Ascending aorta (tissue), 2 donors: ENCODE measurements around the gene SUPT4H1. TPM values are rescaled to one million over a fixed set of nuclear protein-coding genes. Genes with fewer than 3 reads are reported as not detected.

Source experiments
- DNase-seq, 2 donors: peaks; one replicate each; pipeline ENCODE4 v3.0.0-alpha.2; 2019; ENCODE audit warnings: low spot score in 2 of 2
- H3K27ac ChIP-seq, 2 donors: fragments of 200-600 bp; sonication (generic); one replicate each; pipeline ENCODE4 v1.5.1; 2016 to 2017; ENCODE audit warnings: mild to moderate bottlenecking in 1 of 2
- H3K27me3 ChIP-seq: fragments of 200-600 bp; sonication (generic); one replicate; pipeline ENCODE4 v1.5.1; 2017
- H3K36me3 ChIP-seq, 2 donors: fragments of 200-600 bp; sonication (generic); one replicate each; pipeline ENCODE4 v1.5.1; 2016
- H3K4me1 ChIP-seq, 2 donors: fragments of 200-600 bp; sonication (generic); one replicate each; pipeline ENCODE4 v1.5.1; 2016 to 2017; ENCODE audit warnings: mild to moderate bottlenecking in 1 of 2
- H3K4me3 ChIP-seq, 2 donors: fragments of 200-600 bp; sonication (generic); one replicate each; pipeline ENCODE4 v1.5.1; 2016 to 2017; ENCODE audit warnings: mild to moderate bottlenecking in 1 of 2
- H3K9me3 ChIP-seq, 2 donors: fragments of 200-600 bp; sonication (generic); one replicate each; pipeline ENCODE4 v1.5.1; 2016
- intact Hi-C: fragments of 100-400 bp; cut with DNase I; formaldehyde crosslinking; loops from one replicate; pipeline ENCODE4 v1.15.1; 2023
- total RNA-seq: library from RNA; depleted of rRNA; stranded (reverse); fragments of >200 nt; gene quantifications from one replicate; pipeline ENCODE4 v1.1.0, GENCODE V29; 2016
- TF ChIP-seq, protein P1 (sequence below), 3 experiments: fragments of 200-600 bp in 2 of 3; fragments of 450-650 bp in 1 of 3; sonication (generic) in 2 of 3; IDR thresholded peaks; one replicate each; pipeline ENCODE4 v1.5.1; 2016 to 2019; ENCODE audit warnings: antibody characterized with exemption in 3 of 3, mild to moderate bottlenecking in 1 of 3, moderate library complexity in 1 of 3

Gene SUPT4H1
- total RNA-seq, 1 donor from 2014 or later: 18.0 TPM

DNA sequence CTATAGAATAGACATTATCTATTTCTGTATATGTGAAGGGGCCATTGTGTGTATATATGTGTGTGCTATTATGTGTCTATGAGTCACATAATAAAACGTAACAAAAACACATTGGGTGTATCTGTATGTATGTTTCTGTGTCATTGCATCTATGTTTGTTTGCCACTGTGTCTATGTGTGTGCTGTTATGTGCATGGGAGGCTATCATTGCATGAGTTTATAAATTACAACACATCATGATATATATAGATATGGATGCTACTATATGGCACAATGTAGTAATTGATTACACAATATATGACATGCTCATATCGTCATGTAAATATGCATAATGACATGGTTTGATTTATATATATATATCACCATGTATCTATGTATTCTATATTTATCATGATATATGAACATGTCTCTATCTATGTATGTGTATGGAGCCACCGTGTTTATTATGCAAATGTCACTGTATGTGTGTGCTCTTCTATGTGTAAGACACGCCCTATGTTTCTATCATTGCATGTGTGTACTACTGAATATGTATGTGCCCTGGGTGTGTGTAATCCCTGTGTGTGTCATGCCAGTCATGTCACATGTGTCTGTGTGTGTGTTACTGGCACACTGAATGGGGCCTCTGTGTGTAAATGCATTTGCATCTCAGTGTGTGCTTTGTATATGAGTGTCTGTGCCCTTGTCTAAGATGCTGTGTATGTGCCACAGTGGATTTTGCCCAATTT lies 22.0 kb downstream of the SUPT4H1 start:
- intact Hi-C loops: no loop called here
- Histone ChIP-seq H3K36me3 (no peaks in the 10 kb centered on the region), H3K27ac (no peak overlapping the region), H3K9me3 (no peaks in the 10 kb centered on the region), H3K27me3 (no peaks in the 10 kb centered on the region), H3K4me1 (no peaks in the 10 kb centered on the region), H3K4me3 (peak overlapping the region in 1 of 2 donors; percentile 62)
- TF ChIP-seq, protein P1, sequence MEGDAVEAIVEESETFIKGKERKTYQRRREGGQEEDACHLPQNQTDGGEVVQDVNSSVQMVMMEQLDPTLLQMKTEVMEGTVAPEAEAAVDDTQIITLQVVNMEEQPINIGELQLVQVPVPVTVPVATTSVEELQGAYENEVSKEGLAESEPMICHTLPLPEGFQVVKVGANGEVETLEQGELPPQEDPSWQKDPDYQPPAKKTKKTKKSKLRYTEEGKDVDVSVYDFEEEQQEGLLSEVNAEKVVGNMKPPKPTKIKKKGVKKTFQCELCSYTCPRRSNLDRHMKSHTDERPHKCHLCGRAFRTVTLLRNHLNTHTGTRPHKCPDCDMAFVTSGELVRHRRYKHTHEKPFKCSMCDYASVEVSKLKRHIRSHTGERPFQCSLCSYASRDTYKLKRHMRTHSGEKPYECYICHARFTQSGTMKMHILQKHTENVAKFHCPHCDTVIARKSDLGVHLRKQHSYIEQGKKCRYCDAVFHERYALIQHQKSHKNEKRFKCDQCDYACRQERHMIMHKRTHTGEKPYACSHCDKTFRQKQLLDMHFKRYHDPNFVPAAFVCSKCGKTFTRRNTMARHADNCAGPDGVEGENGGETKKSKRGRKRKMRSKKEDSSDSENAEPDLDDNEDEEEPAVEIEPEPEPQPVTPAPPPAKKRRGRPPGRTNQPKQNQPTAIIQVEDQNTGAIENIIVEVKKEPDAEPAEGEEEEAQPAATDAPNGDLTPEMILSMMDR (IDR thresholded peaks at IDR 0.05): no peak
- no peak for DNase-seq

DNA sequence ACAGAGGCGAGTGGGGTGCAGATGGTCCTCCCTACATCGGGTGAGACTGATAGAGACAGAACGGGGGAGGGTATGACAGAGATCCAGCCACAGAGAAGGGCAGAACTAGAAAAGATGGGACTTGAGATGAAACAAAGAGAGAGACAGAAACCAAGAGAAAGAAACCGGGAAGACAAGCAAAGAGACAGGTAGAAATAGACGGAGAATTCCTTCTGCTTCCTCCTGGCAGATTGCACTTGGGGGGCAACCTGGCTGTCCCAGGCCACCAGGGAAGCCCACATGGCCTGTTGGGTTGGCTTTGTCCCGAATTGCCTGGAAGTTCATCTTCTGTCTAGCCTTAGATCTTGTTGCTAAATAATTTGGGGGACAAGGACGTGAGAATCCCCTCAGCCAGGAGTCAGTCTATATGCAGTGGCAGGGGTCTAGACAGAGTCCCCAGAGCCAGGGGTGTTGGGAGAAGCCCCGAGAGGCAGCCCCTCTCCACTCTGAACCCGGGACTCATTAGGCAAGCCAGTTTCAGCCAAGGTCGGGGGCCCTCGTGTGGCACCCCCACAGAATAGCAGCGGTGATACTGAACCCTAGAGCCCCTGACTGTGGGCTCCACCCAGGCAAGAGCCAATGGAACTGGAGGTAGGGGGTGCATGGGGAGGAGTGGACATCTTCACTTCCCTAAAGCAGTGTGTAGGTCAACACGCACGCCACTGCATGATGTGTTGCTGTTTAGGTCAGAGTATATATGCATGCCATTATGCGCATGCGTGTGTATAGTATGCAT lies 22.8 kb downstream of the SUPT4H1 start:
- Histone ChIP-seq H3K4me1 (peaks cover 0 to 2% of the 10 kb centered on the region in 2 donors), H3K27ac (no peak overlapping the region), H3K27me3 (no peaks in the 10 kb centered on the region), H3K36me3 (no peaks in the 10 kb centered on the region), H3K4me3 (no peak overlapping the region), H3K9me3 (no peaks in the 10 kb centered on the region)
- intact Hi-C loops: no loop called here
- peak in 1 of 2 donors; percentile 40 for DNase-seq
- TF ChIP-seq, protein P1 (IDR thresholded peaks at IDR 0.05): no peak

DNA sequence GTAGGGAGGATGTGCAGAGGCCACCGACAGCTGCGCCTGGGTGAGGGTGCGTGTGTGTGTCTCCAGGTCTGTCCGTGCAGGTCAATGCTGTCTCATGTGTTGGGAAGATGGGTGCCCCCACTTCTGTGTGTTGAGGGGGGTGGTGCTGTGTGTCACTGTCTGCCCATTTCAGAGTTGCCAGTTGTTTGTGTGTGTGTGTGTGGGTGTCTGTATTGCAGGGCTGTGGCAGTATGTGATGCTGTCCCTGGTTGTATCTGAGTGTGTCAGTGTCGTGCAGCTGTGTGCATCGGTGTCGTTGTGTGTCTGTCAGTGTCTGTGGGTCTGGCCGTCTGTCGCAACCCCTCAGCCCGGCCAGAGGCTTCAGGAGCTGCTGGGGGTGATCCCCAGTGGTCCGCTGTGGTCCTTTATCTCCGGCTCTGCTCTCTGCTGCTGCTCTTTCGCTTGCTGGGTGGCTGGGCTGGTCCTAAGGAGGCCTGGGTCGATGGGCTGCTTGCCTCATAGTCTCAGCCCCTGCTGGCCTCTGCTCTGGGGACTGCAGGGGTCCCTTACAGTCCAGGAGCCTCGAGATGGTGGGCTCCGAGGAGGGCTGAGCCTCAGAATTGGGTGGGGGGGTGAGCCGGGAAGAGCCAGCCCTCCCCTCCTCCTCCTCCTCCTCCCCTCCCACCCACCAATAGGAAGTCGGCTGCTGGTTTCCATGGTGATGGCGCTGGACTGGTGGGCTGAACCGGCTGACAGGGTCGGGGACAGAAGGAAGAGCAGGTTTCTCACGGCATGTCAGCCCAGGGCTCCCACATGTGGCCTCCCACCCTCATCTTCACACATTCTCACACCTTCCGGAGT lies 23.6 kb downstream of the SUPT4H1 start, which contains the start of gene TSPOAP1:
Gene TSPOAP1, minus strand, starts transcription at position 601 of the 840 bp plus-strand sequence. CDS start 875 bp downstream, outside the sequence.
- no peak for DNase-seq
- Histone ChIP-seq H3K9me3 (no peaks in the 10 kb centered on the region), H3K36me3 (no peaks in the 10 kb centered on the region), H3K4me3 (no peak within 1 kb of the TSS), H3K4me1 (peaks cover 2 to 3% of the 10 kb centered on the region in 2 donors), H3K27ac (no peak within 1 kb of the TSS), H3K27me3 (no peaks in the 10 kb centered on the region)
- intact Hi-C loops: no loop called here
- TF ChIP-seq, protein P1 (IDR thresholded peaks at IDR 0.05): no peak

DNA sequence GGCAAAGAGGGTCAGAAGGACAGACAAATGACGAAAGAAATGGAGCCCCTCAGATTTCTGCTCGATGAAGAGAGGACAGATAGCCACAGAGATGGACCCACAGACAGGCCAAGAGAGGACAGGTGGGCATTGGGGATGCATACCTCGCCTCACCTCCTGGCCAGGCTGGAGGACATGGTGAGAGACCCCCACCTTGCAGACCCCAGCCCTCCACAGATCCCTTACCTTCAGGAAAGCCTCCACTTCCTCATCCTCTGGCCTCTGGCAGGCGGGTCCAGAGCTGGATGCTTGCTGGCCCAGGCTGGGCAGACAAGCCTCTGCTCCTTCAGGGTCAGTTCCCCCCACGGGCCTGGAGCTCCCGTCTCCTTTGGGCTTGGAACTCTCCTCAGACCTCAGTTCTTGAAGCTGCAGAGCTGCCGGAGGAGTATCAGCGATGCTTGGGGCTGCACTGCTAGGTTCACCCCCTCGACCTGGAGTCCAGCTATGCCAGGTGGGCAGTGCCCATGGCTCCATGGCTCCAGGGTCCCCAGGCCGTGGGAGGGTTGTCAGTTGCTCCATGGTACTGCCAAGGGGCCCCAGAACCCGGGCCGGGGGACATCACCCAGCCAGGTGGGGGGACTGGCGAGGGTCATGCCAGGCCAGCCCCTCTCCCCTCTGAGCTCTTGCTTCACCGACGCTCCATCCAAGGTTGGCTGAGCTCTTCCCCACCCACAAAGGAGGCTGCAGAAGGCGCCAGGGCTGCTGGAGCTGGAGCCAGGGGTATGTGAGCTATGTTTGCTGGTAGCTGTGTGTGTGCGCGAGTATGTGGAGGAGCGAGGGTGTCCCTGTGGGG lies 24.4 kb downstream of the SUPT4H1 start:
- Histone ChIP-seq H3K4me3 (no peak overlapping the region), H3K27ac (no peak overlapping the region), H3K4me1 (peaks cover 2 to 3% of the 10 kb centered on the region in 2 donors), H3K27me3 (no peaks in the 10 kb centered on the region), H3K9me3 (no peaks in the 10 kb centered on the region), H3K36me3 (no peaks in the 10 kb centered on the region)
- DNase-seq: no peak
- intact Hi-C loops: no loop called here
- TF ChIP-seq, protein P1 (IDR thresholded peaks at IDR 0.05): no peak
